Immature natural killer cell (primary cell): ENCODE results near the gene DNAH8. TPM values are rescaled to one million over a fixed set of nuclear protein-coding genes. Genes with fewer than 3 reads are reported as not detected.

Experiments
- DNase-seq, 3 donors: peaks; one replicate each; pipeline ENCODE4 v3.0.0; 2022; ENCODE audit warnings: mixed read lengths in 1 of 3
- H3K27ac Mint-ChIP-seq, 6 donors: one replicate each; pipeline ENCODE4 v1.8.0; 2020; ENCODE audit warnings: mixed read lengths in 6 of 6, mild to moderate bottlenecking in 5 of 6, inconsistent platforms in 4 of 6, moderate library complexity in 3 of 6
- H3K27me3 Mint-ChIP-seq, 3 donors: one replicate each; pipeline ENCODE4 v1.8.0; 2020 to 2021; ENCODE audit warnings: low read depth in 3 of 3, mild to moderate bottlenecking in 3 of 3, mixed read lengths in 3 of 3, moderate library complexity in 3 of 3, inconsistent platforms in 1 of 3
- H3K36me3 Mint-ChIP-seq, 3 donors: one replicate each; pipeline ENCODE4 v1.8.0; 2020; ENCODE audit warnings: mixed read lengths in 3 of 3, inconsistent platforms in 2 of 3, mild to moderate bottlenecking in 2 of 3
- H3K4me1 Mint-ChIP-seq, 2 donors: one replicate each; pipeline ENCODE4 v1.8.0; 2020; ENCODE audit warnings: inconsistent platforms in 2 of 2, mild to moderate bottlenecking in 2 of 2, mixed read lengths in 2 of 2, moderate library complexity in 1 of 2
- H3K4me3 Mint-ChIP-seq, 5 donors: one replicate each; pipeline ENCODE4 v1.8.0; 2020; ENCODE audit warnings: mild to moderate bottlenecking in 5 of 5, mixed read lengths in 5 of 5, inconsistent platforms in 3 of 5, moderate library complexity in 3 of 5
- H3K9me3 Mint-ChIP-seq, 6 donors: one replicate each; pipeline ENCODE4 v1.8.0; 2020; ENCODE audit warnings: mild to moderate bottlenecking in 6 of 6, mixed read lengths in 6 of 6, inconsistent platforms in 4 of 6, moderate library complexity in 3 of 6
- polyA plus RNA-seq, 3 donors: library from polyadenylated mRNA; unstranded; fragments of 300-500 nt; fragmentation: Illumina TruSeq; gene quantifications; one replicate each; pipeline ENCODE4 v1.2.3, GENCODE V29; 2021

The DNAH8 gene
- polyA plus RNA-seq, 3 donors from 2014 or later: not detected

- no peaks in the 10 kb centered on the region for H3K36me3 Mint-ChIP-seq
- H3K9me3 Mint-ChIP-seq: no peaks in the 10 kb centered on the region
- peaks cover 7 to 13% (median 7%) of the 10 kb centered on the region in 3 donors for H3K27me3 Mint-ChIP-seq
- no peak for DNase-seq
- no peak overlapping the region for H3K27ac Mint-ChIP-seq
- H3K4me1 Mint-ChIP-seq: no peaks in the 10 kb centered on the region
- no peak overlapping the region for H3K4me3 Mint-ChIP-seq
These were observed 24.4 kb downstream of the DNAH8 start for GRCh38 chr6:38739532-38739931.

DNA sequence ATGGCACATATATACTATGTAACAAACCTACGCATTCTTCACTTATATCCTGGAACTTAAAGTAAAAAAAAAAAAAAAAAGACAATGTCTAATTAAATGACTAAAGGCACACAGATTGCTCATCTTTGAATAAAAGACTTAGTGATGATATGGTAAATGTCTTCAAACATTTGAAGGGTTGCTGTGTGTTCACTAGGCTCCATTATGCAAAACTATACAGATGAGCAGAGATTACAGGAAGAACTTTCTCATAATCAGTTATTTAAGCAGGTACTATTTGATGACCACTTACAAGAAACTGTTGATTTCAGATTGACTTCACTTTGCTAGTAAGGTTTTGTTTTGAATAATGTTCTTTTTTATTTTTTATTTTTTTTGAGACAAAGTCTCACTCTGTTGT is 34.4 kb downstream of the DNAH8 start:
- Mint-ChIP-seq H3K4me3 (no peak overlapping the region), H3K27ac (no peak overlapping the region), H3K27me3 (peaks cover 2 to 4% (median 4%) of the 10 kb centered on the region in 3 donors), H3K9me3 (no peaks in the 10 kb centered on the region), H3K36me3 (no peaks in the 10 kb centered on the region), H3K4me1 (no peaks in the 10 kb centered on the region)
- DNase-seq: no peak

- Mint-ChIP-seq H3K27me3 (peaks cover 2 to 4% (median 4%) of the 10 kb centered on the region in 3 donors), H3K4me1 (no peaks in the 10 kb centered on the region), H3K4me3 (no peak overlapping the region), H3K9me3 (no peaks in the 10 kb centered on the region), H3K36me3 (no peaks in the 10 kb centered on the region), H3K27ac (no peak overlapping the region)
- DNase-seq: no peak
These were observed 36.0 kb downstream of the DNAH8 start for GRCh38 chr6:38750968-38751615.

DNA sequence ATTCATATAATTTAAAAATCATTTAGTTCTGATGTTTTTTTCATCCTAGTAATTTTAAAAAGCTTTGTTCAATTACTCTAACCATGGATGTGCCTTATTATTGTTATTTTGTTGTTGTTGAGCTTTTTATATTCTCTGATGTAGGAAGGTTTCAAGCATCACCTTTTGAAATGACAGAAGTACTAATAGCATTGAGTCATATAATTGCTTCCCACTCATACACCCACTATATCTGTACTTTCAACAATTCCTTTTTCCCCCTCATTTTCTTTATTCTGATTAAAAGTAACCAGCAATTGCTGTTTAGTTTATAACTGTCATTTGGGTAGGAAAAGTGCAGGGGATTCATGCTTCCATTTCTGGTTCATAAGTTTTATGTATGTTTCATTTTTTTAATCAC is 38.6 kb downstream of the DNAH8 start:
- no peaks in the 10 kb centered on the region for H3K4me1 Mint-ChIP-seq
- H3K9me3 Mint-ChIP-seq: no peaks in the 10 kb centered on the region
- no peaks in the 10 kb centered on the region for H3K36me3 Mint-ChIP-seq
- no peak overlapping the region for H3K4me3 Mint-ChIP-seq
- no peak for DNase-seq
- H3K27ac Mint-ChIP-seq: no peak overlapping the region
- peaks cover 0 to 4% (median 0%) of the 10 kb centered on the region in 3 donors for H3K27me3 Mint-ChIP-seq

DNA sequence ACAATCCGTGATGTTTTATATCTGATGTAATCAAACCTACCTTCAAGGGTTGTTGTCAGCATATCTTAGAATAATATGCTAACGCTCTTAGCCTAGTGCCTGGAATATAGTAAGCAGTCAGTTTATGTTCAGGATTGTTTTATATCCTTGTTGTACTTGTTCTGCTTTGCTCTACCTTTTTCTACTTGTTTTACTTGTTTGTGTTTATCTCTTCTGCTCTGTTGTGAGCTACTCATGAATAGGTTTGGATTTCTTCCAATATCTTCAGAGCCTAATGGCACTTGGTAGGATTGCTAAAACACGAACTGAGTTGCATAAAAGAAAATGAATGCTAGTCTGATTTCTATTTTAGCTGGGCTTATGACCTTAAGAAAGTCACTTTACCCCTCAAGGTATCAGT is 40.1 kb downstream of the DNAH8 start:
- no peak for DNase-seq
- no peaks in the 10 kb centered on the region for H3K9me3 Mint-ChIP-seq
- H3K27ac Mint-ChIP-seq: no peak overlapping the region
- H3K27me3 Mint-ChIP-seq: peaks cover 0 to 2% (median 0%) of the 10 kb centered on the region in 3 donors
- H3K4me1 Mint-ChIP-seq: no peaks in the 10 kb centered on the region
- no peak overlapping the region for H3K4me3 Mint-ChIP-seq
- H3K36me3 Mint-ChIP-seq: no peaks in the 10 kb centered on the region

DNA sequence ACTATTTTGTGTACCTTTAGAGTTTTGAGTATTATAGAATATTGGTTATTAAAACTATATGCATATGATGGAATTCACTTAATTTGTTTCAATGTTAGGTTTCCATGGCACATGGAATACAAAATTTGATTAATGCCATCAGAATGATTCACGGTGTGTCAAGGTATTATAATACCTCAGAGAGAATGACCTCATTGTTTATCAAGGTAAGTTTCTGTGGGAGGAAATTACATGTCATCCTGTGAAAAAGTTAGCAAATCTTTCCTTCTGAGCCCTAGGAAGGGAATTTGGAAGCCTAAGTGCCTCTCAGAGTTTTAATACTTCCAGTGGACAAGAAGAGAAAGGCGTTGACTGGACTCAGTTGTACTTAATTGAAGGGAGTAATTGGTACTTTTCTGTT is 40.8 kb downstream of the DNAH8 start:
- DNase-seq: no peak
- Mint-ChIP-seq H3K4me1 (no peaks in the 10 kb centered on the region), H3K27me3 (peaks cover 2 to 4% (median 3%) of the 10 kb centered on the region in 3 donors), H3K9me3 (no peaks in the 10 kb centered on the region), H3K27ac (no peak overlapping the region), H3K36me3 (no peaks in the 10 kb centered on the region), H3K4me3 (no peak overlapping the region)

GRCh38 chr6:38760097-38760496 is 45.0 kb downstream of the DNAH8 start:
- H3K9me3 Mint-ChIP-seq: no peaks in the 10 kb centered on the region
- H3K27me3 Mint-ChIP-seq: peaks cover 2 to 4% (median 4%) of the 10 kb centered on the region in 3 donors
- H3K36me3 Mint-ChIP-seq: no peaks in the 10 kb centered on the region
- DNase-seq: no peak
- H3K27ac Mint-ChIP-seq: no peak overlapping the region
- H3K4me1 Mint-ChIP-seq: no peaks in the 10 kb centered on the region
- H3K4me3 Mint-ChIP-seq: no peak overlapping the region

- H3K9me3 Mint-ChIP-seq: no peaks in the 10 kb centered on the region
- no peaks in the 10 kb centered on the region for H3K4me1 Mint-ChIP-seq
- no peak overlapping the region for H3K27ac Mint-ChIP-seq
- no peak for DNase-seq
- no peak overlapping the region for H3K4me3 Mint-ChIP-seq
- H3K36me3 Mint-ChIP-seq: no peaks in the 10 kb centered on the region
- H3K27me3 Mint-ChIP-seq: peaks cover 2 to 6% (median 4%) of the 10 kb centered on the region in 3 donors
These were observed 47.7 kb downstream of the DNAH8 start for GRCh38 chr6:38762848-38763247.

- no peak overlapping the region for H3K27ac Mint-ChIP-seq
- H3K4me3 Mint-ChIP-seq: no peak overlapping the region
- H3K27me3 Mint-ChIP-seq: peaks cover 3 to 4% (median 4%) of the 10 kb centered on the region in 3 donors
- no peaks in the 10 kb centered on the region for H3K4me1 Mint-ChIP-seq
- peaks cover 0 to 3% (median 0%) of the 10 kb centered on the region in 6 donors for H3K9me3 Mint-ChIP-seq
- H3K36me3 Mint-ChIP-seq: no peaks in the 10 kb centered on the region
- DNase-seq: no peak
These were observed 52.4 kb downstream of the DNAH8 start for GRCh38 chr6:38767560-38767959.

DNA sequence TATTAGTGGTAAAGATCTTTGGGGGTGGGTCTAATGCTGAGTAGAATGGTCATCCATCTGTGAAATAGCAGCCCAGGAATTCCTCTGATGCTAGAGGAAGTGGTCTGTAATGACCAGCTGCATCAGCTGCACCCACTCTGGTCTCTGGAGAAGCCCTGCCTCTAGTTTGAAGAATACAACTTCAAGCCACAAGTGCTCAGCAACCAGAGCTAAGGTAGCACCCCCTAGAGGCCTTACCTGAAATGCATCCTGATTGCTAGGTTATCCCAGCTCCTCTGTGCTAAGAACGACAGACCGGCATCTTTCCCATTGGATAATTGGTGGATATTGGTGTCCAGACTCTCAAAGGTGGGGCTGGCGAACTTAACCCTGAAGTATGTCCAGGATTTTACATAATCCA is 58.2 kb downstream of the DNAH8 start:
- DNase-seq: no peak
- Mint-ChIP-seq H3K9me3 (peaks cover 0 to 3% (median 0%) of the 10 kb centered on the region in 6 donors), H3K27ac (no peak overlapping the region), H3K36me3 (no peaks in the 10 kb centered on the region), H3K27me3 (peaks cover 1 to 4% (median 4%) of the 10 kb centered on the region in 3 donors), H3K4me1 (no peaks in the 10 kb centered on the region), H3K4me3 (no peak overlapping the region)

- H3K4me3 Mint-ChIP-seq: no peak overlapping the region
These were observed 60.0 kb downstream of the DNAH8 start for GRCh38 chr6:38774929-38775707.

DNA sequence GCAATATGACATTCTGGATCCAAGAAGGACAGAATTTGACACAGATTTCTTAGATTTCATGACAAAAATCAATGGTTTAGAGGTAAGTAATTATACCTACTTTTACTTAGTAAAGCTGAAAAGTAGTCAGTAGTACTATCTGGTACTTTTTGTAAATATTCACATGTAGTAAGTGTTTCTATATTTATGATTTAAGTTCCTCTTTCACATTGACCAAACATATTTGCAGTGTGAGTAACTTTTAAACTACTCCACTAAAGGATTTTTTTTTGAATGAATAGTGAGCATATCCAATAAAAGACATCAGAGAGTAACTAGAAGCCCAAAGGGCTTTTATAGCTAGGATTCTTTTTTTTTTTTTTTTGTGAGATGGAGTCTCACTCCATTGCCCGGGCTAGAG is 60.8 kb downstream of the DNAH8 start:
- Mint-ChIP-seq H3K27me3 (peaks cover 0 to 6% (median 4%) of the 10 kb centered on the region in 3 donors), H3K4me3 (no peak overlapping the region), H3K27ac (no peak overlapping the region), H3K4me1 (no peaks in the 10 kb centered on the region), H3K9me3 (no peaks in the 10 kb centered on the region), H3K36me3 (no peaks in the 10 kb centered on the region)
- no peak for DNase-seq

More at GRCh38 chr6:38774929-38775707, 60.0 kb downstream of the DNAH8 start:
- H3K36me3 Mint-ChIP-seq: no peaks in the 10 kb centered on the region
- H3K9me3 Mint-ChIP-seq: no peaks in the 10 kb centered on the region
- no peak for DNase-seq
- no peaks in the 10 kb centered on the region for H3K4me1 Mint-ChIP-seq
- peaks cover 0 to 6% (median 4%) of the 10 kb centered on the region in 3 donors for H3K27me3 Mint-ChIP-seq
- no peak overlapping the region for H3K27ac Mint-ChIP-seq

GRCh38 chr6:38776515-38776914 is 61.4 kb downstream of the DNAH8 start:
- no peaks in the 10 kb centered on the region for H3K36me3 Mint-ChIP-seq
- DNase-seq: no peak
- H3K27ac Mint-ChIP-seq: no peak overlapping the region
- H3K9me3 Mint-ChIP-seq: no peaks in the 10 kb centered on the region
- peaks cover 0 to 4% (median 4%) of the 10 kb centered on the region in 3 donors for H3K27me3 Mint-ChIP-seq
- no peak overlapping the region for H3K4me3 Mint-ChIP-seq
- no peaks in the 10 kb centered on the region for H3K4me1 Mint-ChIP-seq

DNA sequence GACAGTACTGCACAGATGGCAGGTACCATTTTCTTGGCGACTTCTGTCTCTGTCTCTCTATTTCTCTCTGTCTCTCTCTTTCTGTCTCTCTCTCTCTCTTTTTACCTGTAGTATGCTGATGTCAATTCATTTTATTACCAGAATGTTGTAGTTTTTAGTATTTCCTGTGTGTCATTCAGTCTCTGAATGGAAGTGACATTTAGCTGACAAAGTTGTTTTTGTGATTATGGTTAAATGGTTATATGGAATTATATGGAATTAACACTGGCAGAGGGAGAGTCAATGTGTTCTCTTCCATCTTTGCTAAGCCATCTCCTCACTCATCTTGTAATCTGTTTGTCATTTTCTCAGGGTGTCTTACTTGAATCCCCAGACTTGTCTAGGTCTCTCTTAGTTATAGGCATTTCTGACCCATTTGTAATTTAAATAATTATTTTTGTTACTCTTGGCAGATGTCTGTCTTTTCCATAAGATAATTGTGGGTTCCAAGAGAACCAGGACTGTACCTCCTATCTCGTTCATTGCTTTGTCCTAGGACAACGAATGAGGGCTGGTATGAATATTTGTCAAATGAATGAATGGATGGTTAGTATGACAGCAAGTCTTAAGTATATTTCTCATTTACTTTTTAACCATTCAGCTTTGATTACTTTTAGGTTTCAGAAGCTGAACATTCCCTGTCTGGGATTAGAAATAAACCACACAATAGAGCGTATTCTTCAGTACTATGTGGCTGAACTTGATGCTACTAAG is 64.4 kb downstream of the DNAH8 start:
- no peaks in the 10 kb centered on the region for H3K36me3 Mint-ChIP-seq
- H3K27ac Mint-ChIP-seq: no peak overlapping the region
- DNase-seq: no peak
- H3K27me3 Mint-ChIP-seq: peaks cover 0 to 4% (median 2%) of the 10 kb centered on the region in 3 donors
- no peaks in the 10 kb centered on the region for H3K4me1 Mint-ChIP-seq
- no peak overlapping the region for H3K4me3 Mint-ChIP-seq
- no peaks in the 10 kb centered on the region for H3K9me3 Mint-ChIP-seq
